ENCODE results near the gene PRKCA.

DNA sequence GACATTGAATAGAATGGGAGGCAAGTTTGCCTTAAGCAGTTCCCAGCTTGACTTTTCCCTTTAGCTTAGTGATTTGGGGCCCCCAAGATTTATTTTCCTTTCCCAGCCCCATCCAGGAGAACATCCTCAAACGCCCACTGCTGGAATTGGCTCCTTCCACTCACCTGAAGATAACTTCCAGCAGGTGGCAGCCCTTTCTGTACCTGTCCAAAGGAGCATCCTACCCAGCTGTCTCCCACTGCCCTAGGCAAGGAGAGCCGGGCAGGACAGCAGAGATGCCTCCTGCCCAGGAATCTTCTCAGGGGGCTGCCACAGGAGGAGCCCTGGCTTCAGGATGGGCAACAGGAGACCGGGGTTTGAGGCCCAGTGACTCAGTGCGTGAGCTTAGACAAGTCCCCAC is 538.9 kb downstream of the PRKCA start:
- TF ChIP-seq, protein P1, sequence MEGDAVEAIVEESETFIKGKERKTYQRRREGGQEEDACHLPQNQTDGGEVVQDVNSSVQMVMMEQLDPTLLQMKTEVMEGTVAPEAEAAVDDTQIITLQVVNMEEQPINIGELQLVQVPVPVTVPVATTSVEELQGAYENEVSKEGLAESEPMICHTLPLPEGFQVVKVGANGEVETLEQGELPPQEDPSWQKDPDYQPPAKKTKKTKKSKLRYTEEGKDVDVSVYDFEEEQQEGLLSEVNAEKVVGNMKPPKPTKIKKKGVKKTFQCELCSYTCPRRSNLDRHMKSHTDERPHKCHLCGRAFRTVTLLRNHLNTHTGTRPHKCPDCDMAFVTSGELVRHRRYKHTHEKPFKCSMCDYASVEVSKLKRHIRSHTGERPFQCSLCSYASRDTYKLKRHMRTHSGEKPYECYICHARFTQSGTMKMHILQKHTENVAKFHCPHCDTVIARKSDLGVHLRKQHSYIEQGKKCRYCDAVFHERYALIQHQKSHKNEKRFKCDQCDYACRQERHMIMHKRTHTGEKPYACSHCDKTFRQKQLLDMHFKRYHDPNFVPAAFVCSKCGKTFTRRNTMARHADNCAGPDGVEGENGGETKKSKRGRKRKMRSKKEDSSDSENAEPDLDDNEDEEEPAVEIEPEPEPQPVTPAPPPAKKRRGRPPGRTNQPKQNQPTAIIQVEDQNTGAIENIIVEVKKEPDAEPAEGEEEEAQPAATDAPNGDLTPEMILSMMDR (IDR thresholded peaks at IDR 0.05; ENCODE audit: low read depth, low read length), result no peak
- TF ChIP-seq, protein P2, sequence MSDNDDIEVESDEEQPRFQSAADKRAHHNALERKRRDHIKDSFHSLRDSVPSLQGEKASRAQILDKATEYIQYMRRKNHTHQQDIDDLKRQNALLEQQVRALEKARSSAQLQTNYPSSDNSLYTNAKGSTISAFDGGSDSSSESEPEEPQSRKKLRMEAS (IDR thresholded peaks at IDR 0.05; ENCODE audit: low read depth, low read length), result no peak
- no peak for TF ChIP-seq POLR2A (IDR thresholded peaks at IDR 0.05; ENCODE audit: extremely low read depth, insufficient read length)
- no peak for TF ChIP-seq MYC (IDR thresholded peaks at IDR 0.05; ENCODE audit: low read depth, low read length)

Measured in NB4 (cell line).